Measurements from ENCODE around the gene MAPK1. TPM values are rescaled to one million over a fixed set of nuclear protein-coding genes. Genes with fewer than 3 reads are reported as not detected.
"Not testable (repeated sequence)": the region's sequence is repeated elsewhere in the genome, so short reads cannot be mapped to it uniquely, and the experiment has no call there.

MAPK1 gene
- total RNA-seq, 2 experiments from 2014 or later: 141 to 144 TPM

DNA sequence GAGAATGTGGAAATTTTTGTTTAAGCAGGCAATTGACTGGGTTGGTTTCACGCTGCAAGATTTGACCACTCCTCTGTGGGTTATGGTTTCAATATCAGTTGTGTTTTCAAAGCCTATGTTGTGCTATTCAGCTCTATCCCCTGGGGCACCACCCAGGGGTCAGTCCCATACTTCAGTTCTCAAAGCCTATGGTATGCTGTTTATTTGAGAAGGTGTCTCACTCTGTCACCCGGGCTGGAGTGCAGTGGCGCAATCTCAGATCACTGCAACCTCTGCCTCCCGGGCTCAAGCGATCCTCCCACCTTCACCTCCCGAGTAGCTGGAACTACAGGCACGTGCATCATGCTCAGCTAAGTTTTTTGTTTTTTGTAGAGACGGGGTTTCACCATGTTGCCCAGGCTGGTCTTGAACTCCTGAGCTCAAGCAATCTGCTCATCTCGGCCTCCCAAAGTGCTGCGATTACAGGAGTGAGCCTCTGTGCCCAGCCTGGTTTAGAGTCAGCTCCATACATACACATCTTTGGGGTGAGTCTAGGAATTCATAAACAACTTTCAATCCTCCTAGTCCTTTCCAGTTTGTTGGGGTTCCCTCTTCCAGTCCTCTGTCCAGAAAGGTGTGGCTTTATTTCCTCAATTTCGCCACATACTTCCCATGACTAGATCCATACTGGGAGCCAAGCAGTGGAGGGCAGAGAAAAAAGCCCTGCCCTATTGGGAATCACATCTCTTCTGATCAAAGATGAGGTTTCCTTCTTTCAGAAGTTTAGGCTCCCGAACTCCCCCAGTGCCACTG, 35.0 kb upstream of the MAPK1 start:
- no peak for DNase-seq
- ChIA-PET CTCF (no interaction called here), POLR2A (interaction anchor here (0.6 kb wide), 1 partner anchor 120 kb away, joined by 3 read pairs; no protein-coding TSS in a partner anchor)
- no peaks in the 10 kb centered on the region for H3K9me3 Mint-ChIP-seq (ENCODE audit: insufficient read depth)
- H3K27ac Mint-ChIP-seq: no peak overlapping the region
- no peak overlapping the region for H3K4me3 Mint-ChIP-seq
- H3K4me1 Mint-ChIP-seq (ENCODE audit: low read depth): no peaks in the 10 kb centered on the region
- ATAC-seq: no peak
- peaks cover 3% of the 10 kb centered on the region for H3K27me3 Mint-ChIP-seq (ENCODE audit: low read depth)
- H3K36me3 Mint-ChIP-seq (ENCODE audit: low read depth): no peaks in the 10 kb centered on the region

DNA sequence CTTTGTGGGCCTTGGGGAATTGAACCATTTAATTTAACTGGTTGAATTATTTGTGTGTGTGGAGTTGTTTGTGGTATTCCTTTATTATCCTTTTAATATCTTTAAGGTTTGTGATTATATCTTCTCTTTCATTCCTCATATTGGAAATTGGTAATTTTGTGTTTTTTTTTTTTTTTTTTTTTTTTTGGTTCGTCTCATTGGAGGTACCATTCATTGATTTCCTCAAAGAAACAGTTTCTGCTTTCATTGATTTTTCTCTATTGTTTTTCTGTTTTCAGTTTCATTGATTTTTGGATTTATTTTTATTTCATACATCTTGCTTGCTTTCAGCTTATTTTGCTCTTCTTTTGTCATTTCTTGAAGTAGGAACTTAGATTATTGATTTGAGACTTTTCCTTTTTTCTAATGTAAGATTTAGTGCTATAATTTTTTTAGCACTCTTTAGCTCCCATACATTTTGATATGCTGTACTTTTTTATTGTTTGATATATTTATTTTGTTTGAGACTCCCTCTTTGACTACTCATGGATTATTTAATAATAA, 31.0 kb upstream of the MAPK1 start:
- Mint-ChIP-seq H3K36me3 (ENCODE audit: low read depth) (no peaks in the 10 kb centered on the region), H3K4me1 (ENCODE audit: low read depth) (no peaks in the 10 kb centered on the region), H3K4me3 (no peak overlapping the region), H3K9me3 (ENCODE audit: insufficient read depth) (no peaks in the 10 kb centered on the region), H3K27me3 (ENCODE audit: low read depth) (peaks cover 7% of the 10 kb centered on the region), H3K27ac (no peak overlapping the region)
- DNase-seq: no peak
- POLR2A ChIA-PET: interaction anchor here (0.6 kb wide), 1 partner anchor 53 kb away, joined by 3 read pairs; no protein-coding TSS in a partner anchor
- CTCF ChIA-PET: interaction anchor here (1.7 kb wide), 1 partner anchor 39 kb away, joined by 6 read pairs; no protein-coding TSS in a partner anchor
- ATAC-seq: no peak

DNA sequence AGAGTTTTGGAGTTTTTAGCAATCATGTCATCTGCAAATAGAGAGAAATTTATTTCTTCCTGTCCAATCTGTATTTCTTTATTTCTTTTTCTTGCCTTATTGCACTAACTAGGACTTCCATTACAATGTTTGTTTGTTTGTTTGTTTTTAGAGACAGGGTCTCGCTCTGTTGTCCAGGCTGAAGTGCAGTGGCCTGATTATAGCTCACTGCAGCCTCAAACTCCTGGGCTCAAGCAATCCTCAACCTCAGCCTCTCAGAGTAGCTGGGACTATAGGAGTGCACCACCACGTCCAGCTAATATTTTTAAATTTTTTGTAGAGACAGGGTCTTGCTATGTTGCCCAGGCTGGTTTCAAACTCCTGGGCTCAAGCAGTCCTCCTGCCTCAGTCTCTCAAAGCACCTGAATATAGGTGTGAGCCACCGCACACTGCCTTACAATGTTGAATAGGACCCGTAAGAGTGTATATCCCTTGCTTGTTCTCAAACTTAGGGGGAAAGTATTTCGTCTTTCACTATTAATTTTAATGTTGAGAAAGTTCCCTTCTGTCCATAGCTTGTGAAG, 29.6 kb upstream of the MAPK1 start:
- H3K36me3 Mint-ChIP-seq (ENCODE audit: low read depth): no peaks in the 10 kb centered on the region
- peaks cover 7% of the 10 kb centered on the region for H3K27me3 Mint-ChIP-seq (ENCODE audit: low read depth)
- H3K27ac Mint-ChIP-seq: no peak overlapping the region
- H3K4me3 Mint-ChIP-seq: no peak overlapping the region
- H3K4me1 Mint-ChIP-seq (ENCODE audit: low read depth): no peaks in the 10 kb centered on the region
- no peaks in the 10 kb centered on the region for H3K9me3 Mint-ChIP-seq (ENCODE audit: insufficient read depth)
- ChIA-PET CTCF (no interaction called here), POLR2A (no interaction called here)
- DNase-seq: no peak
- ATAC-seq: no peak

DNA sequence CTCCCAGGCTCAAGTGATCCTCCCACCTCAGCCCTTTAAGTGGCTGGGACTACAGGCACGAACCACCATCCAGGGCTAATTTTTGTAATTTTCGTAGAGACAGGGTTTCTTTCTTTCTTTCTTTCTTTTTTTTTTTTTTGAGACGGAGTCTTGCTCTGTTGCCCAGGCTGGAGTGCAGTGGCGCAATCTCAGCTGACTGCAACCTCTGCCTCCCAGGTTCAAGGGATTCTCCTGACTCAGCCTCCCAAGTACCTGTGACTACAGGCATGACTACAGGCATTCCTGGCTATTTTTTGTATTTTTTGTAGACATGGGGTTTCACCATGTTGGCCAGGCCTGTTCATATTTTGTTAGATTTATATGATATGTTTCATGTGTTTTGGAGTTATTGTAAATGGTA, 28.8 kb upstream of the MAPK1 start:
- H3K27me3 Mint-ChIP-seq (ENCODE audit: low read depth); H3K4me1 Mint-ChIP-seq (ENCODE audit: low read depth); H3K36me3 Mint-ChIP-seq (ENCODE audit: low read depth); POLR2A ChIA-PET; H3K9me3 Mint-ChIP-seq (ENCODE audit: insufficient read depth); ATAC-seq; DNase-seq; CTCF ChIA-PET; H3K27ac Mint-ChIP-seq; H3K4me3 Mint-ChIP-seq: not testable (repeated sequence)

DNA sequence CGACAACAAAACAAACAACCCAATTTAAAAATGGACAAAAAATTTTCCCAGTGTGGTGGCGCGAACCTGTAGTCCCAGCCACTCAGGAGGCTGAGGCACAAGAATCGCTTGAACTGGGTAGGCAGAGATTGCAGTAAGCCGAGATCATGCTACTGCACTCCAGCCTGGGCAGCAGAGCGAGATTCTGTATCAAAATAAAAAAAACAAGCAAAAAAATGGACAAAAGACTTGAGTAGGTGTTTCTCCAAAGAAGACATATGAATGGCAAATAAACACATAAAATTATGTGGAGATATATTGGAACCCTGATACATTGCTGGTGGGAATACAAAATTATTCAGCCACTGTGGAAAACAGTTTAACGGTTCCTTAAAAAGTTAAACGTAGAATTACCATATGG, 27.4 kb upstream of the MAPK1 start:
- ATAC-seq (no peak), DNase-seq (no peak)
- ChIA-PET CTCF (no interaction called here), POLR2A (no interaction called here)
- H3K36me3 Mint-ChIP-seq (ENCODE audit: low read depth): no peaks in the 10 kb centered on the region
- H3K27ac Mint-ChIP-seq: no peak overlapping the region
- no peak overlapping the region for H3K4me3 Mint-ChIP-seq
- H3K4me1 Mint-ChIP-seq (ENCODE audit: low read depth): no peaks in the 10 kb centered on the region
- H3K9me3 Mint-ChIP-seq (ENCODE audit: insufficient read depth): no peaks in the 10 kb centered on the region
- H3K27me3 Mint-ChIP-seq (ENCODE audit: low read depth): peaks cover 7% of the 10 kb centered on the region

DNA sequence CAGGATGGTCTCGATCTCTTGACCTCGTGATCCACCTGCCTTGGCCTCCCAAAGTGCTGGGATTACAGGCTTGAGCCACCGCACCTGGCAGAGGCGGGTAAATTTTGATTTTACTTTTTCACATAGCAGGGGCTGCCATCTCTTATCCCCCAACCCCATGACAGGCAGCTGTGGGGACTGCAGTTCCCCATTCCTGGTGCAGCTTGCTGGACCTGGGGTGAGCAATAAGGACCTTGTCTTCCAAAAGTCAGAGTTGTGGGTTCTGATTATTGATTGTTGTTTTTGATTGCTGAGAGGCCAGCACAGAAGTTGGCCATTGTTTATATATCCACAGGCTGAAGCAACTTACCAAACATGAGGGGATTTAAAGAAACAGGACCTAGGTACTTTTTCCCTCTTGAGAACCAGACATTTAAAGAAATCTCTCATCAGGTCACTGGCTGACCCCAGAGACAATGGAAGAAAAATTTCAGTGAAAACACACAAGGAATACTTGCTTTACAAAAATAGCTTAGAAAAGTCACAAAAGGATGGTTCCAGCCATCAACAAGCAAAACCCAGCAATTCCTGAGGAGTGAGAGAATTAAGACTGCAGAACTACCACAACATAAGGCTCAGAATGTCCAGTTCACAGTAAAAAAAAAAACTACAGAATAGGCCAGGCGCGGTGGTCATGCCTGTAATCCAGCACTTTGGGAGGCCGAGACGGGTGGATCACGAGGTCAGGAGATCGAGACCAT, 22.0 kb upstream of the MAPK1 start:
- ChIA-PET POLR2A (no interaction called here), CTCF (no interaction called here)
- no peaks in the 10 kb centered on the region for H3K36me3 Mint-ChIP-seq (ENCODE audit: low read depth)
- no peak overlapping the region for H3K27ac Mint-ChIP-seq
- H3K27me3 Mint-ChIP-seq (ENCODE audit: low read depth): peaks cover 6% of the 10 kb centered on the region
- no peak overlapping the region for H3K4me3 Mint-ChIP-seq
- no peaks in the 10 kb centered on the region for H3K4me1 Mint-ChIP-seq (ENCODE audit: low read depth)
- no peaks in the 10 kb centered on the region for H3K9me3 Mint-ChIP-seq (ENCODE audit: insufficient read depth)
- no peak for DNase-seq
- ATAC-seq: no peak

DNA sequence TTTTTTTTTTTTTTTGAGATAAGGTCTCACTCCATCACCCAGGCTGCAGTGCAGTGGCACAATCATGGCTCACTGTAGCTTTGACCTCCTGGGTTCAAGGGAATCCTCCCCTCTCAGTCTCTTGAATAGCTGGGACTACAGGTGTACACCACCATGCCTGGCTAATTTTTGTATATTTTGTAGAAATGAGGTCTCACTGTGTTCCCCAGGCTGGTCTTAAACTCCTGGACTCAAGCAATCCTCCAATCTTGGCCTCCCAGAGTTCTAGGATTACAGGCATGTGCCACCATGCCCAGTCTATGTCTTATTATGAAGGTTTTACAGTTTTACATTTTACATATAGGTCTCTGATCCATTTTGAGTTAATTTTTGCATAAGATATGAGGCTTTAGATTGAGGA, 20.4 kb upstream of the MAPK1 start:
- ATAC-seq (no peak), DNase-seq (no peak)
- H3K4me1 Mint-ChIP-seq (ENCODE audit: low read depth): no peaks in the 10 kb centered on the region
- H3K36me3 Mint-ChIP-seq (ENCODE audit: low read depth): no peaks in the 10 kb centered on the region
- peaks cover 6% of the 10 kb centered on the region for H3K27me3 Mint-ChIP-seq (ENCODE audit: low read depth)
- POLR2A ChIA-PET: no interaction called here
- H3K9me3 Mint-ChIP-seq (ENCODE audit: insufficient read depth): no peaks in the 10 kb centered on the region
- no peak overlapping the region for H3K4me3 Mint-ChIP-seq
- H3K27ac Mint-ChIP-seq: no peak overlapping the region
- CTCF ChIA-PET: no interaction called here

DNA sequence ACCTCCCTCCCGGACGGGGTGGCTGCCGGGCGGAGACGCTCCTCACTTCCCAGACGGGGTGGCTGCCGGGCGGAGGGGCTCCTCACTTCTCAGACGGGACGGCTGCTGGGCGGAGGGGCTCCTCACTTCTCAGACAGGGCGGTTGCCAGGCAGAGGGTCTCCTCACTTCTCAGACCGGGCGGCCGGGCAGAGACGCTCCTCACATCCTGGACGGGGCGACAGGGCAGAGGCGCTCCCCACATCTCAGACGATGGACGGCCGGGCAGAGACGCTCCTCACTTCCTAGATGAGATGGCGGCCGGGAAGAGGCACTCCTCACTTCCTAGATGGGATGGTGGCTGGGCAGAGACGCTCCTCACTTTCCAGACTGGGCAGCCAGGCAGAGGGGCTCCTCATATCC, 16.5 kb upstream of the MAPK1 start:
- H3K27ac Mint-ChIP-seq; H3K4me1 Mint-ChIP-seq (ENCODE audit: low read depth); CTCF ChIA-PET; H3K4me3 Mint-ChIP-seq; H3K36me3 Mint-ChIP-seq (ENCODE audit: low read depth); H3K27me3 Mint-ChIP-seq (ENCODE audit: low read depth); ATAC-seq; H3K9me3 Mint-ChIP-seq (ENCODE audit: insufficient read depth); POLR2A ChIA-PET; DNase-seq: not testable (repeated sequence)

DNA sequence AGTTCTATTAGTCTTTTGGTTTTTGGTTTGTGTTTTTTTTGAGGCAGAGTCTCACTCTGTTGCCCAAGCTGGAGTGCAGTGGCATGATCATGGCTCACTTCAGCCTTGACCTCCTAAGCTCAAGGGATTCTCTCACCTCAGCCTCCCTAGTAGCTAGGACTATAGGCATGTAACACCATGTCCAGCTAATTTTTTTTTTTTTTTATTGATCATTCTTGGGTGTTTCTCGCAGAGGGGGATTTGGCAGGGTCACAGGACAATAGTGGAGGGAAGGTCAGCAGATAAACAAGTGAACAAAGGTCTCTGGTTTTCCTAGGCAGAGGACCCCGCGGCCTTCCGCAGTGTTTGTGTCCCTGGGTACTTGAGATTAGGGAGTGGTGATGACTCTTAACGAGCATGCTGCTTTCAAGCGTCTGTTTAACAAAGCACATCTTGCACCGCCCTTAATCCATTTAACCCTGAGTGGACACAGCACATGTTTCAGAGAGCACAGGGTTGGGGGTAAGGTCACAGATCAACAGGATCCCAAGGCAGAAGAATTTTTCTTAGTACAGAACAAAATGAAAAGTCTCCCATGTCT, 15.4 kb upstream of the MAPK1 start:
- H3K27me3 Mint-ChIP-seq (ENCODE audit: low read depth); H3K4me3 Mint-ChIP-seq; DNase-seq; POLR2A ChIA-PET; H3K4me1 Mint-ChIP-seq (ENCODE audit: low read depth); CTCF ChIA-PET; ATAC-seq; H3K9me3 Mint-ChIP-seq (ENCODE audit: insufficient read depth); H3K36me3 Mint-ChIP-seq (ENCODE audit: low read depth); H3K27ac Mint-ChIP-seq: not testable (repeated sequence)

DNA sequence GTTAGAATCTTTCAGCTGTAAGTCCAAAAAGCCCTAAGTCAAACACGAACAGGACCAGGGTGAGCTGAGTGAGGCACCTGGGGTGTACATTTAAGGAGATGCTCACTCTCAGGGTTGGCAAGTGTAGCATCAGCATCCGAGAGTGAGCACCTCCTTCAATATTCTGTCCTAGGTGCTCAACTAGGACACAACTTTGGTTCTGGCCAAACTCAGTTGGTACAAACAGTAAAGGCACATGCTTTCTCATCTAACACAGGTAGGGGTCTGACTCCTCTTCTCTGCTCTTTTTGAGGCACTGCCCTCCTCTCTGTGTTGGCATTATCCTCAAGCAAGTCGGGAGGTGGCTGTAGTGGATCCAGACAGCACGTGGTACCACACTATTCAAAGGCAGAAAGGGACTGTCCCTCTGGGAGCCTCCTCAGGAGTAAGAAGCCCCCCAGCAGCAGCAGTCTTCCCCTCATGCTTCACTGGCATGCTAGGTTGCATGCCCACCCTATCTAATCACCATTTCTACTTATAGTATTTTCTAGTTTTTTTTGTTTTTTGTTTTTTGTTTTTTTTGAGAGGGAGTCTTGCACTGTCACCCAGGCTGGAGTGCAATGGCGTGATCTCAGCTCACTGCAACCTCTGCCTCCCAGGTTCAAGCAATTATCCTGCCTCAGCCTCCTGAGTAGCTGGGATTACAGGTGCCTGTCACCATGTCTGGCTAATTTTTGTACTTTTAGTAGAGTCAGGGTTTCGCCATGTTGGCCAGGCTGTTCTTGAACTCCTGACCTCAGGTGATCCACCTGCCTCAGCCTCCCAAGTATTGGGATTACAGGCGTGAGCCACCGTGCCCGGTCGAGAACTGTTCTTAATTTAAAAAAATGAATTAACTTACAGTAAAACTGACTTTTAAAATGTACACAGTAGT, 14.7 kb upstream of the MAPK1 start:
- Mint-ChIP-seq H3K36me3 (ENCODE audit: low read depth) (no peaks in the 10 kb centered on the region), H3K27me3 (ENCODE audit: low read depth) (no peaks in the 10 kb centered on the region), H3K9me3 (ENCODE audit: insufficient read depth) (no peaks in the 10 kb centered on the region), H3K27ac (no peak overlapping the region), H3K4me1 (ENCODE audit: low read depth) (no peaks in the 10 kb centered on the region), H3K4me3 (no peak overlapping the region)
- ATAC-seq (no peak), DNase-seq (no peak)
- ChIA-PET CTCF (no interaction called here), POLR2A (no interaction called here)

DNA sequence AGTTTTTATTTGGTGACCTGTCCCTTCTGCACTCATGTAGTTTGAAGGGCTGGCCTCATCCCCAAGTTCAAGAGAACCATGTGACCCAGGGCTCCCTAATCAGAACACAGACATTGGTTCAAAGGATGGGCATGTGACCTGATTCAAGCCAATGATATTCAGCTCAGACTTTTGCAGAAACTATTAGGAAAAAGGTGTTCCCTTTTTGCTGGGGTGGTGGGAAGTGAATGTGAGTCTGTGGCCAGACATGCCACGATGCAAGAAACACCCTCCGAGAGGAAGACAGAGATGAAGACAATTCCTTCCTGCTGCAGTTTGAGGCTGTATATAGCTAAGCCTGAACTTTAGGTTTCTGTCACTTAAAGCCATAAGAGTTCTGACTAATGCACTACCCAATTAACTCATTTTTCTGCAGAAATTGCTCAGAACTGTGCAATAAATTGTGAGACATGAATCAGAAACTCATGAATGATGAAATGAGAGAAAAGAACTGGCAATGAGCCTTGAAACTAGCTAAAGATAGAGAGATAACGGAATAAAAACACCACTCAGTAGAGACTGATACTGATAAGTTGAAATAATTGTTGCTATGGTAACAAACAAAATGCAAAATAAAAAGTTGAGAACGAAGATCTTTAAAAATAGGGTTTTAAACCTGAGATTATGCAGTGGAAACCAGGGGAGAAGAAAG, 9.2 kb upstream of the MAPK1 start:
- Mint-ChIP-seq H3K4me3 (no peak overlapping the region), H3K36me3 (ENCODE audit: low read depth) (no peaks in the 10 kb centered on the region), H3K27me3 (ENCODE audit: low read depth) (no peaks in the 10 kb centered on the region), H3K4me1 (ENCODE audit: low read depth) (peaks cover 11% of the 10 kb centered on the region), H3K9me3 (ENCODE audit: insufficient read depth) (no peaks in the 10 kb centered on the region), H3K27ac (no peak overlapping the region)
- ATAC-seq: peak; percentile 61
- ChIA-PET POLR2A (no interaction called here), CTCF (interaction anchor here (0.9 to 1.0 kb wide), 3 partner anchors 9 to 114 kb away, joined by 3 to 6 read pairs (median 4); partner anchors contain the start of gene MAPK1)
- DNase-seq: no peak

All from activated CD8-positive, alpha-beta T cell treated with anti-CD3 and anti-CD28 coated beads, Interleukin-2, amount 10 ng/mL, durations not matched to agents 7 days and 5 days (primary cell).